Measurements from ENCODE around the gene FBXO8.
"Not testable (repeated sequence)": the region's sequence is repeated elsewhere in the genome, so short reads cannot be mapped to it uniquely, and the experiment has no call there.

The FBXO8 gene

DNA sequence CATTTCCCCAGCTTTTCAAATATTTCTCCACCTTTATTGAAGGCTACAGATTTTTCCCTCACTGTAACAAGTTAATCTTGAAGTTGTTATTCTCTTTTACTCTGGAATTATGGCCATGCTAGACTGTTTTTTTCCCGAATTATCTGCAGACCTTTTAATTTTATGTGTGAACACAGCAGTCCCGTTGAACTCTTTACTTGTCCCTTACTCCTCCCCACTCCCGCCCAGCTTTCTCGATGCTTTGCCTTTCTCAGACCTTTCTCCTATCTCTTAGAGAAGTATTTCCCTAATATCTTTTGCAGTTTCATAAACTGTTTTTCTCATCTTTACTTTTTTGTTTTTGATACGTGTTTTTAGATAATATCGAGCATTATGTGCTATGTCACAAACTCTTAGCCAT is 1.0 kb upstream of the FBXO8 start:
- DNase-seq (ENCODE audit: low read depth): no peak

DNA sequence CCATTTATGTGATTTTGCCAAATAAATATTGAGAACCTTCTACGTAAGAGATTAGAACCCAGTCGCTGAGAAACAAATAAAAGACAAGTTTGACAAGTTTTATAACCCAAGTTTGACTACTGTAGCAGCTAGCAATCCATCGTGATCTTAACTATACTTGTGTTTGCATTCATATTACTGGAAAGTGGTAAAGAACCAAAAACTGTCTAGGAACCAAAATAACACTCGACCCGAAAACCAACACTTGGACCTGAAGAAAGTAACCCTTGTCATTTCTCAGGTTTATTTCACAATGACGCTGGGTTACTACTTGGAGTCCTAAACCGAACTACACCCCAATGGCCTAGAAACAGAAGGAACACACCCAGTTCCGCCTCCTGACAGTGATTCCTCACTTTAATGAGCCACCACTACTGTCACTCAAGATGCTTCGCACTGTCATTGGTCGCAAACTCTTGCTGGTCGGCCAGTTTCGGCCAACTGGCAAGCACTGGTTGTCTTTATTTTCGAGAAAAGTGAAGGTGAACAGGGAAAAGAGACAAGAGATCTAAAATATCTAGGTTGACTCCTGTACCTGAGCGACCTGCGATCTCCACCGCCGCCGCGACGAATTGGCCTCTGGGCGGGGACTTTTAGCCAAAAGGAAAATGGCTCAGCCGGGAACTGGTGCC is 496 bp downstream of the FBXO8 start:
- peak; percentile 76 for DNase-seq (ENCODE audit: low read depth)

DNA sequence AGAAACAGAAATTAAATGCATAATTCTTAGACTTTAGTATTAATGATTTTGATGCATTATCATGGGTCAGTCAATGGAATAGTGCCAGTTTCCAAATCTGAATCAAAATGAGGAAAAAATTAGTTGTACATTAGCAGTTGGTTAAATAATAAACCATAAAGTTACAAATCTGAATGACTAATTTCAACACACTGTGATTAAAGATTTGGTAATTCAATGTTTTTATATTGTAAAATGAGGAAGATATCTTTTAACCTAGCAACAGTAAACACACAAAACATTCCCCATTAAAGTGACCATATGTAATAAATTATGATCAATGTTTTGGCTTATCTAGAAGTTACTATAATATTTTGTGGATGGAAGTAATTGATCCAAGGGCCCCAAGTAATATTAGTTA is 1.6 kb downstream of the FBXO8 start:
- DNase-seq (ENCODE audit: low read depth): no peak

DNA sequence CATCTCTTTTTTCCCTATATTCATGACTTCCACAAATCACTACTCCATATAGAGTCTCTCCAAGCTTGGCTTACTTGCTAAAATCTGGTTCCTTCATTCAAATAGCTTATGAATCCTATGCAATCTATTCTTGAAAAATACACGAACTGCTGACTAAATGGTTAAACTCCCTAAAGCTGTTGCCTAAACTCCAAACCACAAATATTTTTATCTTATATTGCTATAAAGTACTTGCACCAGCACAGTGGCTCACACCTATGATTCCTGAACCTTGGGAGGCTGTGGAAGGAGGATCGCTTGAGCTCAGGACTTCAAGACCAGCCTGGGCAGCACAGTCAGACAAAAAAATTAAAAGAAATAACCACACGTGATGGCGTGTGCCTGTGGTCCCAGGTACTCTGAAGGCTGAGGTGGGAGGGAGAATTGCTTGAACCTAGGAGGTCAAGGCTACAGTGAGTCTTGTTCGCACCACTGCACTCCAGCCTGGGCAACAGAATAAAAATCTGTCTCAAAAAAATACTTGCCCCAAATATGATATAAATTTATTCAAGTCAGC is 2.2 kb downstream of the FBXO8 start:
- no peak for DNase-seq (ENCODE audit: low read depth)

DNA sequence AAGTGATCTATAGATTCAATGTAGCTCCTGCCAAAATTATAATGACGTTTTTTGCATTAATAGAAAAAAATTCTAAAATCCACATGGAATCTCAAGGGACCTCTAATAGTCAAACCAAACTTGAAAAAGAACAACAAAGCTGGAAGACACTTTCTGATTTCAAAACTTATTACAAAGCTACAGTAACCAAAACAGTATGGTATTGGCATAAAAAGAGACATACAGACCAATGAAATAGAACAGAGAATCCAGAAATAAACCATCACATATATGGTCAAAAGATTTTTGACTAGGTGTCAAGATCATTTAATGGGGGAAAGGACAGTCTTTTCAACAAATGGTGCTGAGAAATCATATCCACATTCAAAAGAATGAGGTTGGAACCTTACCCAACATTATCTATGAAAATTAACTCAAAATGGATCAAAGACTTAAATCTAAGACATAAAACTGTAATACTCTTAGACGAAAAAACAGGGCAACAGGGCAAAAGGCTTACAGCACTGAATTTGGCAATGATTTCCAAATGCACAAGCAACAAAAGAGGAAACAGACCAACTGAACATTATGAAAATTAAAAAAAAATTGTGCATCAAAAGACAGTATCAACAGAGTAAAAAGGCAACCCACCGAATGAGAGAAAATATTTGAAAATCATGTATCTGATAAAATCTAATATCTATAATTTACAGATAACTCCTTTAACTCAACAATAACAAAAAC is 3.9 kb downstream of the FBXO8 start:
- no peak for DNase-seq (ENCODE audit: low read depth)

DNA sequence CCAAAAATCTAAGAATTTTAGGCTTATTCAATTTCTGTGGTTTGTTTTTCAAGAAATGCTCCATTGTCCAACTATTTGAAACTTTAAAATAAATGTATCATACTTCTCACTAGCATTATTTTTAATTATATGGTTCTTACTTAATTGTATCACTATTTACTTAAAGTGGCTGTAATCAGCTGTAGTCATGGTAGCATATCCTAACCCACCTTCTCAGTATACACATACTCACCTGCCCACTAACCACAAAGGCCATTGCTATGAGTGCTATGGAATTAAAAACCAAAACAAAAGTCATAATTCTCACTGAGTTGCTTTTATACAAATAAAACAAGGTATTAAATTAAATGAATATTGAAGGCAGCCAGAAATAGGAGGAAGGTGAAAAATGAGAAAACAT is 5.0 kb downstream of the FBXO8 start:
- no peak for DNase-seq (ENCODE audit: low read depth)

DNA sequence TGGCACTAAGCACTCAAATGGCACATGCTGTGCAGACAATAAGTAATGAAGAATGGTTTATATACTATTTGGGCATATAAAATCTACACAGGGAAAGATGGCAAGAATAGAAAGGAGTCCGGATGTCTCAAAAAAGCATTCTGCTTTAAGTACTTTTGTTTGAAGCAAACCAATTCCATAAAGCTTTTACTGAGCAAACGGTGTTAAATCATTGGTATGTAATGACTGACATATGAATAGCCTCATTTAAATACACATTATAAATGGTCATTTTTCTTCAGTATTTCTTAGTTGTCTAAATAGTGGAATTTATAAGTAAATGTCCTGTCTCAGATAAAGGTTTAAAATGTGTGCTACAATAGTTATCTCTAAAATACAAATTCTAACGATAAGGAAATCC is 6.0 kb downstream of the FBXO8 start:
- no peak for DNase-seq (ENCODE audit: low read depth)

DNA sequence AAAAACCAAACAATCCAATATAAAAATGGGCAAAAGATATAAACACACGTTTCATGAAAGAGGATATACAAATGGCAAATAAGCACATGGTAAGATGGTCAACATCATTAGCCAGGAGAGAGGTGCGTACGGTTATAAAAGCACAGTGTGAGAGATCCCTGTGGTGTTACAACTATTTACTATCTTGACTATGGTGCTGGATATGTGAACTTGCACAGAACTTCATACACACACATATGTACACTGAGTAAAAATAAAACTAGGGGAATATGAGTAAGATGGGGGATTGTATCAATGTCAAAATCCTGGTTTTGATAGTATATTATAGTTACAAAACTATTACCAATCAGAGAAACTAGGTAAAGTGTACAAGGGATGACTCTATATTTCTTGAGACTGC is 8.4 kb downstream of the FBXO8 start:
- DNase-seq (ENCODE audit: low read depth): no peak

DNA sequence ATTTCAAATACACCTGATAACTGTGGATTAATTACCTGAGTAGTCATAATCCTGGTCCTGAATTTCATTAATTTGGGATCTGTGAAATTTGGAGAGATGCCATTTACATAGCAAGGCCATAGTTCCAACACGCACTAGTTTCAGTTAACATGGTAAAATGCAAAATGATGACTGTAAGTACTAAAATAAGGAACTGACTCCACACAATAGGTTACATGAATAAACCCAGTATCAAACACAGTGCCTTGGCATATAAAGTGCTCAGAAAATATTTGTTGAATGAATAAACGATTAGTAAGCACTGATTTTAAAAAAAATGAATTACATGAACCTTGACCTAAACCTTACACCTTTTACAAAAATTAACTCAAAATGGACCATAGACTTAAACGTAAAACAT is 9.0 kb downstream of the FBXO8 start:
- no peak for DNase-seq (ENCODE audit: low read depth)

DNA sequence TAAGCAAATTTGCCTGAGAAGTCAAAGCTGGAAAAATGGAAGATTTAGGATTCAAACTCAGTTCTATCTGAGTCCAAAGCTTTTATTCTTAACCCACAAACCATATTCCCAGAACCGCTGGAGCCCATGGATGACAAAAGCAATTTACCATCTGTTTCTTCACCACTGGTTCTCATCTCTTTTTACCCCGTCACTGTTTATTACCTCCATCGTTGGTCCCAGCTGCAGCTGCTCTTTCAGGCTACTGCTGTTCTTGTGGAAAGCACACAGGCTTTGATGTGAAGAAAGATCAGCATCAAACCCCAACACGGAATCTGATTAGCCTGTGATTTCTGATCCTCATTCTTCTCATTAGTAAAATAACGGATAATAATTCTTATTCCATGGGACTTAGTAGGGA is 9.5 kb downstream of the FBXO8 start:
- no peak for DNase-seq (ENCODE audit: low read depth)

DNA sequence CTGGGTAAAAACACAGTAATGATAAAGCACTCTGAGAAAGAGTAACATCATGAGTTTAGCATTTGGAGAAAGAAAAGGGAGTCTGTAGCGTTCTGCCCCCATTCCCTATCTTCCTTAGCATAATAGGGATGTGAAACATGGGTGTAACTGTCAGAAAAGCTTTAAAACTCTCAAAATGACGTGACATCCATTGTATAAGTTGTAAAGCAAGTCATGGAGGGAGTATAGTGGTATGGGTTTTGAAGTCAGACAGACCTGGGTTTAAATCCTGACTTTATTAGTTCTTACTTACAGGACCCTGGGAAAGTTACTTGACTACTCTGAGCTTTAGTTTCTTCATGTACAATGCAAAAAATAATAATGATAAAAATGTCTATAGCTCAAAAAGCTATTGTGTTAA is 17.1 kb downstream of the FBXO8 start:
- no peak for DNase-seq (ENCODE audit: low read depth)

DNA sequence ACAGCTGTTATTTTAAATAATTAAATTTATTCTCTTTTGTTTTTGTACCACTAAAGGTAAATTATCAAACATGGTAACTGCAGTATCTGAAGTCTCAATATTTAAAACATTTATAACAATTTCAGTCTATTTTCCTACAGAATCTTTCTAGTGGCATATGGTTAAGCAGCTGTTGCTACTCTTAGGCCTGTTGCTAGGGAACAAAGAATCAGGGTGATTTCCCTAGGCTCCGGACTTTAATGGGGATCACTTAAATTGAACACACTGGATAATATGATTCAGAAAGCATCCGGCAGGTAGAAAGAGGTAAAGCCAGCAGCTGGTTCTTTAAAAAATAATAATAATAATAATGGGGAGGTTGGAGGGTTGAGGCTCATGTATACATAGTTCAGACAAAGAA is 17.6 kb downstream of the FBXO8 start:
- no peak for DNase-seq (ENCODE audit: low read depth)

DNA sequence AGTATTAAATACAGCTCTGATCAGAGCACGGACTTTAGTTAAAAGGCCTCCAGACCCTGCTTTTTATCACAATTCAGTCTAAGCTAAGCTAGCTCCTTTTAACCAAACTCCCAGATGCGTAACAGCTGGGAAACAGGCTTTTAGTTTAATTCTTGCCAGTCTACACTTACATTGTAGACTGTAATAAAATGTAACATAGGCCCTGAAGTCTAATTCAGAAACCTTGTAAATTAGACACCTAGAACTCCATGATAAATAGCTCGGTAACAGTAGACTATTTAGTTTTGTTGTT is 20.1 kb downstream of the FBXO8 start:
- DNase-seq (ENCODE audit: low read depth): no peak

DNA sequence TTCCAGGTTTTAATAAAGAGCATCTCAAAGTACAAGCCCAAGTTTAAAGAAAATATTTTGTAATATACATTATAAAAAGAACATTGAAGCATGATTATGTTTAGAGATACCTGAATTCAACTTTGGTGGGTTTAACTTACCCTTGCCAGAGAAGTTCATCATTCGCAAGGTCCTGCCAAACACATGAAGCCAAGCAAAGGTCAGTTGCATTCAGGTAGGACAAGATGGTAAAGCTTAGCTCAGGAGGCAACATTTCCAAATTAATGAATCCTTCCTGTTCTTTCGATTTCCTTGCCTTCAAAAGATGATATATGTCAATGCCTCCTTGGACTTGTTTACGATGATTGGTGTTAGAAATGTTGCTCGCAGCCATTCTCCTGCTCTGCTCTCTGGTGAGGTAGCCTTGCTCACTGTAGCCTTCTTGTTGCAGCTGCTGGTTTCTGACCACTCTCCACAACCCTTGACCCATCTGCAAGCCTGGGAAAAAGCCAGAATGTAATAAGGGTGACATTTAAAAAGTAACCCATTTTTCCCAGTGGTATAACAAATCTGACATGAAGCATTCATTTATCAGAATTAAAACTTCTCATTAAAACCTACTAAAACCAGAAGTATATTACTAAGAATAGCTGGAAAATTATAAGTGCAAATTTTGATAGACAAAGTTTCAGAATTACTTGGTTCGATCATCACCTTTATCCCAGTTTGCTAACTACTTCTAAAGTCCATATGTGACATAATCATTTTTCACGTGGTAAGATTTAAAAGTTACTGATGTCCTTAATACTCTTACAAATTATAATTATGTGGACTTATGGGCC is 20.6 kb downstream of the FBXO8 start:
- no peak for DNase-seq (ENCODE audit: low read depth)

DNA sequence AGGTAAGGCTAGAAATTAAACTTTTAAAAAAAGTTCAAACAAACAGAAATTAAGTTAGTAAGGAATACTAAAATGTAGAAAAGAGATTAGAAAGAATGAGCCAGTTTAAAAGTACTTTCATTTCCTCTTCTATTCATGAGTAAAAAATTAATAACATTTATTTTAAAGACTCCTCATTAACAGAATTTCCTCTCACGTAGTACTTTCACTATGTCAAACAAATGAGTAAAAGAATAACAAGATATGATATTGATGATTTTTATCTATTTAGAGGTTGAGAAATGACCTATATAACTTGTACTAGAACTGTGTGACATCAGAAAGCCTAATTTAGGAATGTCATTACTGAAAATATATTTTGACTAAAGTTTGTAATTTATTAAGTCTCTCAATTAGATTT is 22.0 kb downstream of the FBXO8 start:
- not testable (repeated sequence) for DNase-seq (ENCODE audit: low read depth)

DNA sequence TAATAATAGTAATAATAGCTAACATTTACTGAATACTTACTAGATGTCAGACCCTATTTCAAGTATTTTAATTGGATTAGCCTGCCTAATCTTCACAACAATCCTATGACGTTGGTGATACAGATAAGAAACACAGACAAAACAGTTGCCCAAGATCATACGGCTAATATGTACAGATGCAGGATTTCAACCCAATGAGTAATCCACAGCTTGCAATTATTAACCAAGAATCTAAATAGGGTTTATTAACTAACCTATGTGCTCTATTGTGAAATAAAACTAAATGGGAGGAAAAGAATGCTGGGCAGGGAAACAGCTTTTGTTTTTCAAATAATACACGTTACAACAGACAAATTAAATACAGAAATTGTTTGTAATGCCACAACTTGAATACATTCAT is 23.4 kb downstream of the FBXO8 start:
- DNase-seq (ENCODE audit: low read depth): no peak

DNA sequence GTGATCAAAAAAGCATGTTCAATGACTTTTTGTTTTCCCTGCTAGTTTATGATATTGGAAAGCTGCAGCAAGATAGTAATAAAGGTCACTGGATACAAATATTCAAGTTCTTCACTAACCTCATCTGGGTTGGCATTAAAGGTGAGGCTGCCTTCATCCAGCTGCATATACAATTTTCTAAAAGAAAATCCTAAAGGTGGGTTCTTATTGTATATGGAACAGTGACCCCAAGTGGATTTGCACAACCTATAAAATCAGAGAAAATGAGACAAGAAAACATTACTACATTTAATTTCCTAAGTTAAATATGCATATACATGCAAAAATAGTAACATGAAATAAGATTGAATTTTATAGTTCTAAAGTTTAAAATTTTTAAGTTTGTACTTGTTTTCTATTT is 23.9 kb downstream of the FBXO8 start:
- no peak for DNase-seq (ENCODE audit: low read depth)

DNA sequence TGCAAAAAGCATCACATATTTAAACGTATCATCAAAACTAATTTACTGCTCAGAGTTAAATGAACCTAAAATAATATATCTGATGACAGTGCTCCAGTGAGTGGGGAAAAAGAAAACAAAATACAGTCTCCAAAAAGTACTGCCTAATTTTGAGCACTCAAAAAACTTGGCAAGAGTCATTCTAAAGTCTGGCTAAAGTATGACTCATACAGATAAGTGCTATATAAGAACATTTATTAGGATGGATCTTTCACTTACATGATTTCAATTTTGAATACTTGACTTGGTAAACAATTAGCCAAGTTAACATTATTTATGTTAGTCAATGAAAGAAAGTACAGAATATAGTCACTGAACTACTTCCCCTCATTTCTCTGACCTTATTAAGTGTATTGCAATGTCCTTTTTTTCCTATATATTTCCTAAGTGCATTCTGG is 27.2 kb downstream of the FBXO8 start:
- no peak for DNase-seq (ENCODE audit: low read depth)

DNA sequence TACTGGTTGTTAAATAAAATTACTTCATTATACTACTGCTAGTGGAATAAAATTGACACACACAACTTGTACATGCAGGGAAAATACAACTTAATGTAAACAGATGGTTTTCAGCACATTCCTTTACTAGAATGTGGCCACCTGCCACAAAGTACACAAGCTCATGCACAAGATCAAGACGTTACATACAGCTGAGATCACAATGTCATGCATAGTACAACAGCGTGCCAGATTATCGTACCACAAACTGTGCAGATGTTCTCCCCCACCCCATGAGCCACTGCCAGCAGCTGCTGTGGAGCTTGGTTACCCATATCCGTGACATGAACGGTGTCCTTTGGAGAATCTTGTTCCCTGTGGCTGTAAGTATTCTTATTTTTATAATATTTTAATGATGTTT is 27.7 kb downstream of the FBXO8 start:
- no peak for DNase-seq (ENCODE audit: low read depth)

DNA sequence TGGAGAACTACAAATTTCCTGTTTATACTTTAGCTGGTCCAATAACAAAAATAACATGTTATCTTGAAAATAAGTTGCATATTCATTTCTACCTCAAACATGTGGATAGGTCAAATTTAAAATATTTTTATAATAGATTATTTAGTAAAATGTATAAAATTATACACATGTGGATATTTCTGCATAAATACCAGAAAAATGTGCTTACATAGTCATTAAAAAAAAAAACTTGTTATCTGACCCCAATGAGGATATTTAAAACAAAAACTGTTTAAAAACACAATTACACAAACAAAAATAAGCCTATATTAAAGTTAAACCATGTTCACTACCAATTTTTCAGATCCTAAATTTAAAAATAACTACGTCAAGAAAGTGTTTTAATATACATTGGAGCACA is 28.1 kb downstream of the FBXO8 start:
- DNase-seq (ENCODE audit: low read depth): no peak

DNA sequence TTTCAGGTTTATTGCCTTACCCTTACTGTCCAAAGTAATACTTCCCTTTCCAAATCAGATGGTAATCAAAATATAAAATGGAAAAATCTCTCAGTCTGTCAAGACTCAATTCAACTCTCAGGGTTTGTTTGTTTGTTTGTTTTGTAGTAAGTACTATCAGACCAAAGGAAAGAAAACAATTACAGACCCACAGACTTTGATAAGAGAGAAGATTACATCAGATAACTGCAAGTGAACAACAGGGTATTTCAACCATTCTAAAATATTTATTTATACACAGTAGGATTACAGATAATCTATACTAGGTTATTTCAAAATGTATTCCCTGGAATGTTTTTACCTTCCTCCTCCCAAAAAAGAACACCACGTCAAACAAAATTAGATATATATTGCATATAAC is 28.9 kb downstream of the FBXO8 start:
- DNase-seq (ENCODE audit: low read depth): no peak

DNA sequence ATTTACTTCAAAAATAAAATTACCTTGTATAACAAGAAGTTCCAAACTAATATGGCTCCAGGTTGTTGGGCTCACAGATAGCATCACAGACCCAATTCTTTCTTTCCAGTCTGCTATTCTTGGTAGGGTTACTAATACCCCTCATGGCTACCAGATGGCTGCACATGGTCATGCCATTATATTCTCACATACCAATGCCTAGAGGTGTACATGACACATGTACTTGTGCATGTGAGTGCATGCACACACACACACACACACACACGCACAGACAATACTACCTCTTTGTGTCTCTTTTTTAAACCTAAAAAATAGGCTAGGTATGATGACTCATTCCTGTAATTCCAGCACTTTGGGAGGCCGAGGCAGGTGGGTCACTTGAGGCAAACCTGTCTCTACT is 31.1 kb downstream of the FBXO8 start:
- DNase-seq (ENCODE audit: low read depth): no peak

DNA sequence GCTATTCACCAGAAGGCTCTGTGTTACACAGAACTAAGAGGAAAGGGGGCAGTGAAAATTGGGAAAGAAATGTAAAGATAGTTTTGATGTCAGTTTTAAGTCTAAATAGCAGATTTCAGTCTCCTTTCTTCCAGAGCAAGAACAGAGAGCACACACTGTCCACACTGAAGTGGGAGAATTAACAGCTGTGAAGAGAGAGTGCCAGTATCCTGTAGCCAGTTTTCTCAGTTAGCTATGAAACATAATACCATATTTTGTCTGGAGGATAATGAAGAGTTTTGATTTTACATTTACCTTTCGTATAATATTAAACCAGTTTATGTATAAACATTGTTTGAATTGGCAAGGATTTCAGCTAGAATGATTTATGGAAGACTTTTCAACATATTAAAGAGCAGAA is 35.1 kb downstream of the FBXO8 start:
- DNase-seq (ENCODE audit: low read depth): no peak

Data from T follicular helper cell (primary cell).